Hepatocyte (in vitro differentiated cells): ENCODE results near the gene KIRREL1.

Source experiments
- EZH2 ChIP-seq: fragments of 200-600 bp; sonication (generic); IDR thresholded peaks from 2 replicates; pipeline ENCODE4 v1.6.1; 2016; ENCODE audit warnings: antibody characterized with exemption, mild to moderate bottlenecking, borderline replicate concordance
- TF ChIP-seq, protein P1 (sequence below): fragments of 200-600 bp; sonication (generic); IDR thresholded peaks from 2 replicates; pipeline ENCODE4 v1.5.1; 2016; ENCODE audit warnings: antibody characterized with exemption, mild to moderate bottlenecking; ENCODE audit not compliant: poor library complexity

- no peak for TF ChIP-seq EZH2
- TF ChIP-seq, protein P1, sequence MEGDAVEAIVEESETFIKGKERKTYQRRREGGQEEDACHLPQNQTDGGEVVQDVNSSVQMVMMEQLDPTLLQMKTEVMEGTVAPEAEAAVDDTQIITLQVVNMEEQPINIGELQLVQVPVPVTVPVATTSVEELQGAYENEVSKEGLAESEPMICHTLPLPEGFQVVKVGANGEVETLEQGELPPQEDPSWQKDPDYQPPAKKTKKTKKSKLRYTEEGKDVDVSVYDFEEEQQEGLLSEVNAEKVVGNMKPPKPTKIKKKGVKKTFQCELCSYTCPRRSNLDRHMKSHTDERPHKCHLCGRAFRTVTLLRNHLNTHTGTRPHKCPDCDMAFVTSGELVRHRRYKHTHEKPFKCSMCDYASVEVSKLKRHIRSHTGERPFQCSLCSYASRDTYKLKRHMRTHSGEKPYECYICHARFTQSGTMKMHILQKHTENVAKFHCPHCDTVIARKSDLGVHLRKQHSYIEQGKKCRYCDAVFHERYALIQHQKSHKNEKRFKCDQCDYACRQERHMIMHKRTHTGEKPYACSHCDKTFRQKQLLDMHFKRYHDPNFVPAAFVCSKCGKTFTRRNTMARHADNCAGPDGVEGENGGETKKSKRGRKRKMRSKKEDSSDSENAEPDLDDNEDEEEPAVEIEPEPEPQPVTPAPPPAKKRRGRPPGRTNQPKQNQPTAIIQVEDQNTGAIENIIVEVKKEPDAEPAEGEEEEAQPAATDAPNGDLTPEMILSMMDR: no peak
Measured at GRCh38 chr1:157978586-157979403, 14.7 kb upstream of the KIRREL1 start.
